Cardiac septum (tissue), 1 donor: ENCODE results near the gene CHN1. TPM values are rescaled to one million over a fixed set of nuclear protein-coding genes. Genes with fewer than 3 reads are reported as not detected.

ENCODE experiments used
- DNase-seq: peaks from one replicate; pipeline ENCODE4 v3.0.0-alpha.2; 2020; ENCODE audit warnings: low spot score
- intact Hi-C: fragments of 100-400 bp; cut with DNase I; formaldehyde crosslinking; loops from one replicate; pipeline ENCODE4 v1.14.0; 2022
- long read RNA-seq: library from polyadenylated mRNA; unstranded; transcript quantifications from one replicate; pipeline ENCODE4 v2.0.0, GENCODE V29; 2021
- total RNA-seq: library from RNA; stranded (reverse); fragmentation: NEBNext Ultra II Directional; extraction: Animal tissue kit (Norgen Biotek cat#: 25700); gene quantifications from one replicate; pipeline ENCODE4 v1.2.1, GENCODE V29; 2021
- donor health status: DM: no; HTN: no; CAD: no.

The CHN1 gene, protein sequence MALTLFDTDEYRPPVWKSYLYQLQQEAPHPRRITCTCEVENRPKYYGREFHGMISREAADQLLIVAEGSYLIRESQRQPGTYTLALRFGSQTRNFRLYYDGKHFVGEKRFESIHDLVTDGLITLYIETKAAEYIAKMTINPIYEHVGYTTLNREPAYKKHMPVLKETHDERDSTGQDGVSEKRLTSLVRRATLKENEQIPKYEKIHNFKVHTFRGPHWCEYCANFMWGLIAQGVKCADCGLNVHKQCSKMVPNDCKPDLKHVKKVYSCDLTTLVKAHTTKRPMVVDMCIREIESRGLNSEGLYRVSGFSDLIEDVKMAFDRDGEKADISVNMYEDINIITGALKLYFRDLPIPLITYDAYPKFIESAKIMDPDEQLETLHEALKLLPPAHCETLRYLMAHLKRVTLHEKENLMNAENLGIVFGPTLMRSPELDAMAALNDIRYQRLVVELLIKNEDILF
- total RNA-seq = 23.8 TPM
- long read RNA-seq, transcript CHN1-205 (13 exons, 2,447 nt) = major isoform, 9 of 43 reads
- long read RNA-seq, partial matches to known transcripts = 5 of 43 reads
- long read RNA-seq, other reads (novel, unspliced or antisense) = 23 of 43 reads

- intact Hi-C loops = loop anchor here (10.0 kb wide), 1 partner anchor 160 kb away; the partner anchor contains the start of gene ATF2
These were observed at the start of gene CHN1 for GRCh38 chr2:175004980-175005732. CHN1 (minus strand) TSS chr2:175005381; CDS start chr2:175004912, 469 bp downstream.

GRCh38 chr2:175054340-175054739, 49.2 kb upstream of the CHN1 start:
- intact Hi-C loops = no loop called here
- DNase-seq = no peak

More at GRCh38 chr2:175004980-175005732, at the start of gene CHN1:
- DNase-seq = peak; percentile 87

- intact Hi-C loops = no loop called here
- DNase-seq = no peak
These were observed 44.5 kb upstream of the CHN1 start for GRCh38 chr2:175049661-175050060.

DNA sequence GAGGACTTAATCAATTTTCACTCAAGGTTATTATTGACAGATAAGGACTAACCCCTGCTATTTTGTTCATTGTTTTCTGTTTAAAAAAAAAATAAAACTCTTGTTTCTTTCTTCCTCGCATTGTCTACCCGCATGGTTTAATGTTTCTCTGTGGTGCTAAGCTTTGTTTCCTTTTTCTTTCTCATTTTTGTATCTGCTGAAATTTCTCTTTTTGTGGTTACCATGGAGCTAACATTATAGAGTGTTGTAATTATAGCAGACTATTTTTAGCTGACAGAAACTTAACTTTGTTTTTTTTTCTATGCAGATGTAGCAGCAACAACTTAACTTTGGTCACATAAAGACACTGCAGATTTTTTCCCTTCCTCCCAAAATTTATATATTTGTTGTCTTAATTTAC, 43.1 kb upstream of the CHN1 start:
- DNase-seq = no peak
- intact Hi-C loops = no loop called here

DNA sequence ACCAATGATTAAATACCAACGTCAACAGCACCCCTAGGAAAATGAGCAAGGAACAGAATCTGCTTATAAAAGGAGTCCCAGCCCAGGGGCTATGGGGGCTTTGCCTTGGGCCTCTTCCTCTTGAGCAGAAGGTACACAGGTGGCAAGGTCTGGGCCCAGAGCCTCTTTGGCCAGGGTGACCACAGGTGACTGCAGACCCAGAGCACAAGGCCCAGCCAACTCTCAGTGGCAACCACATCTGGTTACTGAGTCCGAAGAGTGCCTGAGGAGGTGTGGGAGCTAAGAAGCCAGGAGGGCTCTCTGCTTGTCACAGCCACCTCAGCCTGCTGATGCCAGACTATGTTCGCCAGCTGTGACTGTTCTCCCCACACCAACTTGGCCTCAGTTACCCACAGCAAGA, 34.3 kb upstream of the CHN1 start:
- no peak for DNase-seq
- intact Hi-C loops = loop anchor here (10.0 kb wide), 2 partner anchors 145 to 235 kb away; partner anchors contain the start of gene ATP5MC3

- intact Hi-C loops = loop anchor here (10.0 kb wide), 2 partner anchors 146 to 236 kb away; partner anchors contain the start of gene ATP5MC3
These were observed 33.9 kb upstream of the CHN1 start for GRCh38 chr2:175039031-175039430.

DNA sequence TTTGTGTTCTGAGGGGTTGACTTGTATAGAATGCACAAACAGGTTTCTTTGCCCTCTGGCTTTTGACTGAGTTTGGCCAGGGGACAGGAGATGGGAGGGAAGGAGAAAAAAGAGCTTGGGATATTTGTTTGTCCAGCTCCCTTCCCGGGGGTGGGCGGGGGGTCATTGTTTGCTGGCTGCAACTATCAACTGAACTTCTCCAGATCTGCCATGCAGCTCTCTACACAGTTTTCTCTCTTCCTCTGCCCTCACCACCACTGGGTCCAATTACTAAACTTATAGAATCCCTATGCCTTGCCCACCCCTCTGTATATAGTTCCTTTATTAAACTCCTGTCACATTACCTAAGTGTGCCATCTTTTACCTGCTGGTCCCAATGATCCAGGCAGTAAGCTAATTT, 32.8 kb upstream of the CHN1 start:
- intact Hi-C loops = loop anchor here (10.0 kb wide), 2 partner anchors 147 to 237 kb away; partner anchors contain the start of gene ATP5MC3
- DNase-seq = no peak

More at GRCh38 chr2:175039031-175039430, 33.9 kb upstream of the CHN1 start:
- no peak for DNase-seq

- DNase-seq = no peak
- intact Hi-C loops = loop anchor here (10.0 kb wide), 2 partner anchors 148 to 238 kb away; partner anchors contain the start of gene ATP5MC3
These were observed 31.4 kb upstream of the CHN1 start for GRCh38 chr2:175036582-175037018.

GRCh38 chr2:175035806-175036205, 30.6 kb upstream of the CHN1 start:
- intact Hi-C loops = loop anchor here (10.0 kb wide), 2 partner anchors 149 to 239 kb away; partner anchors contain the start of gene ATP5MC3
- no peak for DNase-seq

- intact Hi-C loops = loop anchor here (10.0 kb wide), 2 partner anchors 150 to 240 kb away; partner anchors contain the start of gene ATP5MC3
- DNase-seq = no peak
These were observed 29.5 kb upstream of the CHN1 start for GRCh38 chr2:175034716-175035115.

- DNase-seq = no peak
- intact Hi-C loops = loop anchor here (10.0 kb wide), 2 partner anchors 154 to 244 kb away; partner anchors contain the start of gene ATP5MC3
These were observed 25.4 kb upstream of the CHN1 start for GRCh38 chr2:175030380-175031271.

DNA sequence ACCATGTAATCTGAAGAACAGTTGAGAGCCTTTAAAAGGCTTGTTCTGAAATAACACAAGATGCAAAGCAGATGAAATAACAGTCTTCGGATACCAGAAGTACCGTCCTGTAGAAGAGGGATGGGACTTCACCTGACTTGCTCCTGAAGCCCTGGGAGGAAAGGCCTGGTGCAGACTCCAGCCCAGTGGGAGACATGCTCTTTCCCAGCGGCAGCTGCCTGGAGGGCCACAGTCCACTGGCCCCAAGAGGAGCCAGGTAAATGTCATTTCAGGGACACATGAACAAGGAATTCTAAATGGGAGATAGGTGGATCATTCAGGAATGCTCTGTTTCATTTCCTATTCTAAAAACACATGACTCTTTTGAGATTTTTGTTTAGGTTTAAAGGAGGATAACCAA, 22.6 kb upstream of the CHN1 start:
- no peak for DNase-seq
- intact Hi-C loops = no loop called here

- DNase-seq = no peak
- intact Hi-C loops = no loop called here
These were observed 21.2 kb upstream of the CHN1 start for GRCh38 chr2:175026385-175026784.

DNA sequence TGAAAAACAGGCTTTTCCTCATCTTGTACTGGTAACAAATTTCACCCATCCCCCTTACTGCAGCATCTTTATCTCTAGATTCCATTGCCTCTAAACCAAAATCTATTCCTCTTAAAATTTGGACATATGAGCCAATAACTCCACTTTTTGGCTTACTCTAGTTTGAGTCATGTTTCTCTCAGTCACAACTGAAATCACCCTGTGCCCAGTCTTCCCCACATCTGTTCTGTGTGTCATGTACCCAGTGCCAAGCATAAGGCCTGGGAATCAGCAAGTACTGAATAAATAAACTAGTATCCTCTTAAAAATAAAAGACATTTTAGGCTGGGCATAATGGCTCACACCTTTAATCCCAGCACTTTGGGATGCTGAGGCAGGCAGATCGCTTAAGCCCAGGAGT, 20.8 kb upstream of the CHN1 start:
- no peak for DNase-seq
- intact Hi-C loops = no loop called here

DNA sequence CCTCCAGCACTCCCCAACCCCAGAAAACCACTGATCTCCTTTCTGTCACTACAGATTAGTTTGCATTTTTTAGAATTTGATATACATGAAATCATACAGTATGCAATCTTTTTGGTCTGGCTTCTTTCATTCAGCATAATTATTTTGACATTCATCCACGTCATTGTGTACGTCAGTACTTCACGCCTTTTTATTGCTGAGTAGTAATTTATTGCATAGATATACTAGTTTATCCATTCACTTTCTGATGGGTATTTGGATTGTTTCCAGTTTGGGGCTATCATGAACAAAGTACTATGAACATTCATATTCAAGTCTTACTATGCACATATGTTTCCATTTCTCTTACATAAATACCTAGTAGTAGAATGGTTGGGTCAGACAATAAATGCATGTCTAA, 20.1 kb upstream of the CHN1 start:
- intact Hi-C loops = no loop called here
- no peak for DNase-seq

- DNase-seq = no peak
- intact Hi-C loops = no loop called here
These were observed 17.7 kb upstream of the CHN1 start for GRCh38 chr2:175022923-175023322.

DNA sequence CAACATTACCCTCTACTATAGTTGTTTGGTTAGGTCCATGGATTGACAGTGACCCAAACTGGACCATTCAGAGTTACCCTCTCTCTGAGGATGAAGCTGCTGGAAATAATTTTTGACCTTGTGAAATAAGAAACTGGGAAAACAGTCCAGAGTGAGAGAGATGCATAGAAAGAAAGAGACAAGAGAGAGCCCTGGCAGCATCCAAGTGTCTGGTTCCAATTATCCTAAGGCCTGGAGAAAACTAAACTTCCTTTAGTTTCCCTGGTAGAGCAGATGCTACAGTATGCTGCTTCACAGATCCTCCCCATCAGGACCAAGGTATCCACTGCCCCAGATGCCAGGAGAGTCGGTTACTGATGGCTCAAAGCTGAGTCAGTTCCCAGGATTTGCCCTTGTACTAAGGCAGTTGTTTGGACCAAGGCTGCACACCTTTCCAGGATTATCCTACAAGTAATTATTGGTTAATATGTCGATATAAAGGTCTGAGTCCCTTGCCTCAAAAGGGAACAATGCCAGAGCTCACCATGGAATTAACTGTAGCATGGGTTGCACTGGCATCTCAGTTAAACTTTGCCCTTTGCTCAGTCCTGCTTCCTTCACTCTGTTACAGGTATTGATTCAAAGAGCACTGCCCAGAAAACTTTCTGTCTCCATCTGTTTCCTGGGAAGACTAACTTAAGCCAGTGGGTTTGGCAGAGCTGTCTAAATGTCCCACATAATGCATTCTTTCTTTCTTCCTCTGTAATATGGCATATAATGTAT, 14.6 kb upstream of the CHN1 start:
- DNase-seq = no peak
- intact Hi-C loops = no loop called here
